GM19239 (cell line): Measurements from ENCODE around the gene RPL39L.

Experiments
- DNase-seq: peaks from one replicate; pipeline ENCODE4 v3.0.0; 2011; ENCODE audit warnings: low spot score; ENCODE audit not compliant: insufficient read length
- FAIRE-seq: peaks from 2 replicates; lab custom pipeline; 2011; peaks lifted over from hg19 to GRCh38; lab: Jason Lieb, UNC

Gene RPL39L

GRCh38 chr3:187072102-187072501 is 67.2 kb downstream of the RPL39L start:
- no peak for FAIRE-seq
- no peak for DNase-seq
